Activated naive CD8-positive, alpha-beta T cell treated with anti-CD3 and anti-CD28 coated beads, Interleukin-2, amount 10 ng/mL, durations not matched to agents 7 days and 5 days (primary cell): Measurements from ENCODE around the gene OLFML2A. TPM values are rescaled to one million over a fixed set of nuclear protein-coding genes. Genes with fewer than 3 reads are reported as not detected.
A peak's percentile ranks its signal among the peaks of the same experiment; 100 is the strongest.
"Not testable (repeated sequence)": the region's sequence is repeated elsewhere in the genome, so short reads cannot be mapped to it uniquely, and the experiment has no call there.

ENCODE experiments used
- ATAC-seq: fragments of 150-1000 bp; cut with Tn5 transposase; one replicate; pipeline ENCODE4 v1.10.0; 2021; ENCODE audit warnings: low read depth, moderate library complexity
- POLR2A ChIA-PET: fragments of 350-600 bp; sonication (Branson Sonifier 250); formaldehyde crosslinking; loops from one replicate; lab custom pipeline; 2021; ENCODE audit warnings: antibody characterized with exemption; lab: Charles Lee
- DNase-seq: peaks from one replicate; pipeline ENCODE4 v3.0.0; 2021
- H3K27ac Mint-ChIP-seq: one replicate; pipeline ENCODE4 v1.8.0; 2022; ENCODE audit warnings: mild to moderate bottlenecking, mixed read lengths
- H3K27me3 Mint-ChIP-seq: one replicate; pipeline ENCODE4 v1.8.0; 2022; ENCODE audit warnings: mild to moderate bottlenecking, moderate library complexity, mixed read lengths
- H3K36me3 Mint-ChIP-seq: one replicate; pipeline ENCODE4 v1.8.0; 2021; ENCODE audit warnings: mild to moderate bottlenecking, mixed read lengths
- H3K4me1 Mint-ChIP-seq: one replicate; pipeline ENCODE4 v1.8.0; 2021; ENCODE audit warnings: mixed read lengths
- H3K4me3 Mint-ChIP-seq: one replicate; pipeline ENCODE4 v1.8.0; 2022; ENCODE audit warnings: mild to moderate bottlenecking, moderate library complexity, mixed read lengths
- H3K9me3 Mint-ChIP-seq: one replicate; pipeline ENCODE4 v1.8.0; 2021; ENCODE audit warnings: mixed read lengths
- total RNA-seq, 2 experiments: library from RNA; stranded (reverse); gene quantifications; one replicate each; pipeline ENCODE4 v1.2.3, GENCODE V29; 2021

The OLFML2A gene
- not detected for total RNA-seq

DNA sequence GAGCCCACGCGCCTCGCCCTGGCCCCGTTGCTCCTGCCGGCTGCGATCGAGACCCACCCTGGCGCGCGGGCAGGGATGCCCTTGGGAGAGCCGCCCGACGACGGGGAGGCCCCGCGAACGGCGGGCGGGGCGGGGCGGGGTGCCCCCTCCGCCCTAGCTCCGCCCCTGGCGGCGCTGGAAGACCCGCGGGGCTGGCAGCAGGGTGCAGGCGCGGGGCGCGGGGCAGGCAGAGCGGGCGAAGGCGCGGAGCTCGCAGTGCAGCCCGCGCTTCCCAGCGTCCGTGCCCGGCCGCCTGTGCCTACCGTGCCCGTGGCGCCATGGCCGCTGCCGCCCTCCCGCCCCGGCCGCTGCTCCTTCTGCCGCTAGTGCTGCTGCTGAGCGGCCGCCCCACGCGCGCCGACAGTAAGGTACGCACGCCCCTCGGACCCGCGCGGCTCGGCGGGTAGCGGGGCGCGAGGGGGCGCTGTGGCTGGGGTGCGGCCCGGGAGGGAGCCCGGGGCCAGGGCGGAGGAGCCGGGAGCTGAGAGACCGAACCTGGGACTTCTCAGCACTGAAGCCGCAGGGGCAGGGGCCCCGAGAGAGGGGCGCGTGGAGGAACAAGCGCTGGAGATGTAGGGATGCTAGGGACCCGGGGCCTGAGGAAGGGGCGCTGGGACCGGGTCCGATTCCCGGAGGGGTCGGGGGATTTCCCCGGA, at the start of gene OLFML2A:
TSS of gene OLFML2A (plus strand) at position 180 of the 695 bp plus-strand sequence. CDS start at position 318, 138 bp downstream.
- peak within 1 kb of the TSS; percentile 69 for H3K4me3 Mint-ChIP-seq
- peaks cover 57% of the 10 kb centered on the region for H3K27me3 Mint-ChIP-seq
- DNase-seq (peak; percentile 56), ATAC-seq (peak; percentile 38)
- POLR2A ChIA-PET, result interaction anchor here (1.6 kb wide), 1 partner anchor 120 kb away, joined by 3 read pairs; no protein-coding TSS in a partner anchor
- H3K4me1 Mint-ChIP-seq, result peaks cover 20% of the 10 kb centered on the region
- H3K9me3 Mint-ChIP-seq, result no peaks in the 10 kb centered on the region
- H3K36me3 Mint-ChIP-seq, result no peaks in the 10 kb centered on the region
- no peak within 1 kb of the TSS for H3K27ac Mint-ChIP-seq

GRCh38 chr9:124730772-124731171, 46.2 kb upstream of the OLFML2A start:
- H3K4me3 Mint-ChIP-seq, result no peak overlapping the region
- no peaks in the 10 kb centered on the region for H3K36me3 Mint-ChIP-seq
- POLR2A ChIA-PET, result no interaction called here
- ATAC-seq (no peak), DNase-seq (no peak)
- no peaks in the 10 kb centered on the region for H3K9me3 Mint-ChIP-seq
- no peak overlapping the region for H3K27ac Mint-ChIP-seq
- H3K4me1 Mint-ChIP-seq, result peaks cover 6% of the 10 kb centered on the region
- peaks cover 29% of the 10 kb centered on the region for H3K27me3 Mint-ChIP-seq

GRCh38 chr9:124733964-124734740, 42.8 kb upstream of the OLFML2A start:
- DNase-seq (no peak), ATAC-seq (no peak)
- Mint-ChIP-seq H3K4me3 (no peak overlapping the region), H3K27me3 (peaks cover 20% of the 10 kb centered on the region), H3K9me3 (no peaks in the 10 kb centered on the region), H3K4me1 (peaks cover 10% of the 10 kb centered on the region), H3K36me3 (no peaks in the 10 kb centered on the region), H3K27ac (no peak overlapping the region)
- POLR2A ChIA-PET, result no interaction called here

DNA sequence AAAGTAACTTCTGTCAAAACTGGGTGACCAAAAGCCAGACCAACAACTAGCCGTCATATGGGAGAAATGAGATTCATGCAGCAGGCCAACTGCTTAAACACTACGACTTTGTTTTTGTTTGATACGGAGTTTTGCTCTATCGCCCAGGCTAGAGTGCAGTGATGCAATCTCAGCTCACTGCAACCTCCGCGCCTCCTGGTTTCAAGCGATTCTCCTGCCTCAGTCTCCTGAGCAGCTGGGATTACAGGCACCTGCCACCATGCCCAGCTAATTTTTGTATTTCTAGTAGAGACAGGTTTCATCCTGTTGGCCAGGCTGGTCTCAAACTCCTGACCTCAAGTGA, 42.2 kb upstream of the OLFML2A start:
- H3K9me3 Mint-ChIP-seq, ATAC-seq, H3K4me3 Mint-ChIP-seq, H3K36me3 Mint-ChIP-seq, H3K27ac Mint-ChIP-seq, H3K4me1 Mint-ChIP-seq, POLR2A ChIA-PET, DNase-seq: not testable (repeated sequence)
- H3K27me3 Mint-ChIP-seq, result peaks cover 22% of the 10 kb centered on the region

GRCh38 chr9:124735121-124735520, 41.8 kb upstream of the OLFML2A start:
- H3K27ac Mint-ChIP-seq, result no peak overlapping the region
- peaks cover 10% of the 10 kb centered on the region for H3K4me1 Mint-ChIP-seq
- POLR2A ChIA-PET, result no interaction called here
- DNase-seq, result no peak
- no peak for ATAC-seq
- H3K9me3 Mint-ChIP-seq, result no peaks in the 10 kb centered on the region
- H3K36me3 Mint-ChIP-seq, result no peaks in the 10 kb centered on the region
- H3K27me3 Mint-ChIP-seq, result peaks cover 23% of the 10 kb centered on the region
- no peak overlapping the region for H3K4me3 Mint-ChIP-seq

DNA sequence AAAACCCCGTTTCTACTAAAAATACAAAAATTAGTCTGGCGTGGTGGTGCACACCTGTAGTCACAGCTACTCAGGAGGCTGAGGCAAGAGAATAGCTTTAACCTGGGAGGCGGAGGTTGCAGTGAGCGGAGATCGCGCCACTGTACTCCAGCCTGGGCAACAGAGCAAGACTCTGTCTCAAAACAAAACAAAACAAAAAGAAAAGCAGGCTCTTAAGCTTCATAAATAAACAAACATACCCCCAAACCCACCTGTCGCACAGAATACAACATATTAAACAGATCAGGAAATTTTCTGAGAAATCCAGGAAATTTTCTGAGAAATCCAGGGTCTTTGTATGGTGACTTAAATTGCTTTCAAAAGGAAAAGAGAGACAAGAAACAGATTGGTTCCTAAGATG, 38.9 kb upstream of the OLFML2A start:
- H3K9me3 Mint-ChIP-seq, H3K4me3 Mint-ChIP-seq, DNase-seq, H3K27ac Mint-ChIP-seq, H3K4me1 Mint-ChIP-seq, H3K36me3 Mint-ChIP-seq, ATAC-seq, POLR2A ChIA-PET: not testable (repeated sequence)
- peaks cover 12% of the 10 kb centered on the region for H3K27me3 Mint-ChIP-seq

- Mint-ChIP-seq H3K4me3 (no peak overlapping the region), H3K9me3 (no peaks in the 10 kb centered on the region), H3K4me1 (peaks cover 8% of the 10 kb centered on the region), H3K27ac (no peak overlapping the region), H3K36me3 (no peaks in the 10 kb centered on the region), H3K27me3 (peaks cover 8% of the 10 kb centered on the region)
- POLR2A ChIA-PET, result no interaction called here
- ATAC-seq (no peak), DNase-seq (no peak)
These were observed 37.6 kb upstream of the OLFML2A start for GRCh38 chr9:124739360-124739759.

- ATAC-seq (no peak), DNase-seq (no peak)
- no peak overlapping the region for H3K4me3 Mint-ChIP-seq
- peaks cover 10% of the 10 kb centered on the region for H3K27me3 Mint-ChIP-seq
- H3K4me1 Mint-ChIP-seq, result peaks cover 3% of the 10 kb centered on the region
- POLR2A ChIA-PET, result no interaction called here
- H3K27ac Mint-ChIP-seq, result no peak overlapping the region
- no peaks in the 10 kb centered on the region for H3K9me3 Mint-ChIP-seq
- H3K36me3 Mint-ChIP-seq, result no peaks in the 10 kb centered on the region
These were observed 35.8 kb upstream of the OLFML2A start for GRCh38 chr9:124741149-124741548.

DNA sequence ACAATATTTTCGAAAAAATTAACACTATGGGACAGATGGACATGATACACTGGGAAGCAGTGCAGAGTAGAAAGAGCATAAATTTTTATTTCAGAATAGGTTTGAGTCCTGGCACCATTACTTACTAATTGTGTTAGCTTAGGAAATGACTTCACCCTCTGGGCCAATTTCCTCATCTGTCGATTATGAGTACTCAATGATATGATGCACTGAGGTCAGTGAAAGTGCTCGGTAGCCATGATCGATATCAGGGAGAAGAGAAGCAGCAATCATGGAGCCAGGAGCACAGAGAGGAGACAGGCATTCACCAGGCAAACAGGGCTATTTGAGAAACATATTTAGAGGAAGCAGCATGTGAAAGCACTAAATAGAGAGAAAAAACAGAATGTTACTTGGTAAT, 35.3 kb upstream of the OLFML2A start:
- peaks cover 12% of the 10 kb centered on the region for H3K27me3 Mint-ChIP-seq
- peaks cover 3% of the 10 kb centered on the region for H3K4me1 Mint-ChIP-seq
- no peak overlapping the region for H3K4me3 Mint-ChIP-seq
- POLR2A ChIA-PET, result no interaction called here
- no peaks in the 10 kb centered on the region for H3K36me3 Mint-ChIP-seq
- DNase-seq (no peak), ATAC-seq (no peak)
- H3K27ac Mint-ChIP-seq, result no peak overlapping the region
- no peaks in the 10 kb centered on the region for H3K9me3 Mint-ChIP-seq

GRCh38 chr9:124742940-124743339, 34.0 kb upstream of the OLFML2A start:
- peaks cover 11% of the 10 kb centered on the region for H3K27me3 Mint-ChIP-seq
- DNase-seq, result no peak
- no peaks in the 10 kb centered on the region for H3K36me3 Mint-ChIP-seq
- no peaks in the 10 kb centered on the region for H3K4me1 Mint-ChIP-seq
- no peak overlapping the region for H3K4me3 Mint-ChIP-seq
- ATAC-seq, result no peak
- H3K27ac Mint-ChIP-seq, result no peak overlapping the region
- POLR2A ChIA-PET, result no interaction called here
- no peaks in the 10 kb centered on the region for H3K9me3 Mint-ChIP-seq

- Mint-ChIP-seq H3K27ac (no peak overlapping the region), H3K9me3 (no peaks in the 10 kb centered on the region), H3K36me3 (no peaks in the 10 kb centered on the region), H3K4me1 (no peaks in the 10 kb centered on the region), H3K4me3 (no peak overlapping the region), H3K27me3 (peaks cover 17% of the 10 kb centered on the region)
- ATAC-seq, result no peak
- DNase-seq, result no peak
- POLR2A ChIA-PET, result no interaction called here
These were observed 33.1 kb upstream of the OLFML2A start for GRCh38 chr9:124743686-124744348.

DNA sequence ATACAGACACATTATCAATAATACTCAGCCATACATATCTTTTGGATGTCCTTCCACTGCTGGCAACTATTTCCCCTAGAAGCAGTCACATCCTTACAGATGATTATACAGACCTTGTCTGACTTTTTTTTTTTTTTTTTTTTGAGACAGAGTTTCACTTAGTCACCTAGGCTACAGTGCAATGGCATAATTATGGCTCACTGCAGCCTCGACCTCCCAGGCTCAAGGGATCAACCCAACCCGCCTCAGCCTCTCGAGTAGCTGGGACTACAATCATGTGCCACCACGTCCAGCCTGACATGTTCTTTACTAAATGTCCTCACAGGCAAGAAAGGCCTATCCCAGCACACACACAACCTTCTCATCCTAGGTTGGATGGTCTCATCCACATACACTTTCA, 29.9 kb upstream of the OLFML2A start:
- peaks cover 27% of the 10 kb centered on the region for H3K27me3 Mint-ChIP-seq
- POLR2A ChIA-PET, result no interaction called here
- no peak for ATAC-seq
- H3K4me3 Mint-ChIP-seq, result no peak overlapping the region
- H3K36me3 Mint-ChIP-seq, result no peaks in the 10 kb centered on the region
- DNase-seq, result no peak
- no peak overlapping the region for H3K27ac Mint-ChIP-seq
- H3K4me1 Mint-ChIP-seq, result no peaks in the 10 kb centered on the region
- H3K9me3 Mint-ChIP-seq, result no peaks in the 10 kb centered on the region

DNA sequence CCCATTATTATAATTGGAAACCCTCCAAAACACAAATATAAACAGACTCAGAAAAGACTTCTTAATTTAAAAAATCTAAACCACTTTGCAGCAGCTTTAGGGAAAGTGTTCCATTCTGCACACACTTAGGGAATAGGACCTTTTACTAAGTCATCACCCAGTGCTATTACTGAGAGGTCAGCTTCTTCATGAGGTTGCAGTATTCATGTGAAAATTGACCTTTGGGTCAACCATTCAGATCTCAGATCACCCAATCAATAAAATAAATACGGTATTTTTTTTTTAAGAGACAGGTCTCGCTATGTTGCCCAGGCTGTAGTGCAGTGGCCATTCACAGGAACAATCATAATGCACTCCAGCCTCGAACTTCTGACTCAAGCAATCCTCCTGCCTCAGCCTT, 27.6 kb upstream of the OLFML2A start:
- Mint-ChIP-seq H3K9me3 (no peaks in the 10 kb centered on the region), H3K4me3 (no peak overlapping the region), H3K27ac (no peak overlapping the region), H3K36me3 (no peaks in the 10 kb centered on the region), H3K27me3 (peaks cover 40% of the 10 kb centered on the region), H3K4me1 (no peaks in the 10 kb centered on the region)
- DNase-seq (no peak), ATAC-seq (no peak)
- POLR2A ChIA-PET, result no interaction called here

DNA sequence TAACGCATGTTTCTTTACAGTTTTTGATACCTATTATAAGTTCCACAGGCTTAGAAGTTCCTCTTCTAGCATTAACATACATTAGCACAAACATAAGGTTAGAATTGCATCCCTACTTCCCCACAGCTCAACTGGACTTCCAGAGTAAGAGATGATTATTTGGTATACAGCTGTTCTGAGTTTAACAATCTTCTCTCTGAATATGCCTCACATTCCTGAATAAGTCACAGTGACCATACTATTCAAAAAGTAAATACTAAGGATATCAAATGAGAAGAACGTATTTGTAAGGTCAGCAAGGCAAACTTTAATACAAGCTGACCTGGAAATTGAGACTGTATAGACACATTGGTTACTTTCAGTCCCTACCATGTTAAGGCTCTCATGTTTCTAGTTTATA, 27.2 kb upstream of the OLFML2A start:
- Mint-ChIP-seq H3K9me3 (no peaks in the 10 kb centered on the region), H3K27me3 (peaks cover 45% of the 10 kb centered on the region), H3K4me1 (no peaks in the 10 kb centered on the region), H3K27ac (no peak overlapping the region), H3K4me3 (no peak overlapping the region), H3K36me3 (no peaks in the 10 kb centered on the region)
- POLR2A ChIA-PET, result no interaction called here
- ATAC-seq (no peak), DNase-seq (no peak)
